H9 (cell line): ENCODE results near the gene PRKACA. TPM values are rescaled to one million over a fixed set of nuclear protein-coding genes. Genes with fewer than 3 reads are reported as not detected.

ENCODE experiments used
- DNase-seq: peaks from one replicate; pipeline ENCODE4 v3.0.0-alpha.2; 2017
- H2AFZ ChIP-seq: one replicate; pipeline ENCODE4 v1.6.1; 2013; ENCODE audit warnings: mild to moderate bottlenecking, low read length, control low read depth, moderate library complexity
- H2AK5ac ChIP-seq: 2 replicates; pipeline ENCODE4 v1.6.1; 2013; ENCODE audit warnings: low read length, control low read depth, mixed read lengths; ENCODE audit not compliant: insufficient read length
- H2BK120ac ChIP-seq: one replicate; pipeline ENCODE4 v1.6.1; 2013; ENCODE audit warnings: low read depth, mild to moderate bottlenecking, low read length, control low read depth, inconsistent platforms; ENCODE audit not compliant: poor library complexity, severe bottlenecking
- H2BK12ac ChIP-seq: 2 replicates; pipeline ENCODE4 v1.6.1; 2013; ENCODE audit warnings: low read length, control low read depth, mixed read lengths, low read depth; ENCODE audit not compliant: insufficient read length
- H2BK15ac ChIP-seq: 2 replicates; pipeline ENCODE4 v1.6.1; 2013; ENCODE audit warnings: low read depth, low read length, control low read depth
- H2BK20ac ChIP-seq: one replicate; pipeline ENCODE4 v1.6.1; 2013; ENCODE audit warnings: low read depth, mild to moderate bottlenecking, low read length, control low read depth, inconsistent platforms; ENCODE audit not compliant: poor library complexity, severe bottlenecking
- H2BK5ac ChIP-seq: 2 replicates; pipeline ENCODE4 v1.6.1; 2013; ENCODE audit warnings: low read length, control low read depth, mixed read lengths; ENCODE audit not compliant: insufficient read length
- H3K14ac ChIP-seq: 2 replicates; pipeline ENCODE4 v1.6.1; 2013; ENCODE audit warnings: low read length, control low read depth; ENCODE audit not compliant: insufficient read depth
- H3K18ac ChIP-seq: 2 replicates; pipeline ENCODE4 v1.6.1; 2013; ENCODE audit warnings: low read depth, mild to moderate bottlenecking, mixed read lengths, low read length, control low read depth; ENCODE audit not compliant: insufficient read length
- H3K23ac ChIP-seq: 2 replicates; pipeline ENCODE4 v1.6.1; 2013; ENCODE audit warnings: low read length, control low read depth, mixed read lengths, low read depth; ENCODE audit not compliant: insufficient read length
- H3K23me2 ChIP-seq: 2 replicates; pipeline ENCODE4 v1.6.1; 2013; ENCODE audit warnings: low read depth, mild to moderate bottlenecking, mixed read lengths, low read length, control low read depth; ENCODE audit not compliant: insufficient read length, poor library complexity, severe bottlenecking
- H3K27ac ChIP-seq: 2 replicates; pipeline ENCODE4 v1.5.1; 2013; ENCODE audit warnings: low read length, control low read depth, mixed read lengths, low read depth; ENCODE audit not compliant: insufficient read length
- H3K27me3 ChIP-seq: 2 replicates; pipeline ENCODE4 v1.6.1; 2013; ENCODE audit warnings: low read length, control low read depth, inconsistent platforms; ENCODE audit not compliant: insufficient read depth
- H3K4ac ChIP-seq: 2 replicates; pipeline ENCODE4 v1.6.1; 2013; ENCODE audit warnings: low read depth, mild to moderate bottlenecking, control low read depth, inconsistent platforms, low read length, moderate library complexity
- H3K4me1 ChIP-seq: 2 replicates; pipeline ENCODE4 v1.6.1; 2013; ENCODE audit warnings: low read length, control low read depth, inconsistent platforms; ENCODE audit not compliant: insufficient read depth
- H3K4me2 ChIP-seq: 2 replicates; pipeline ENCODE4 v1.6.1; 2013; ENCODE audit warnings: low read length, control low read depth, mixed read lengths; ENCODE audit not compliant: insufficient read length, insufficient read depth
- H3K56ac ChIP-seq: 2 replicates; pipeline ENCODE4 v1.6.1; 2013; ENCODE audit warnings: low read depth, mild to moderate bottlenecking, mixed read lengths, low read length, control low read depth; ENCODE audit not compliant: insufficient read length
- H3K79me1 ChIP-seq: 2 replicates; pipeline ENCODE4 v1.6.1; 2013; ENCODE audit warnings: low read depth, mild to moderate bottlenecking, moderate library complexity, low read length, control low read depth, inconsistent platforms; ENCODE audit not compliant: insufficient read depth, poor library complexity, severe bottlenecking
- H3K79me2 ChIP-seq: 2 replicates; pipeline ENCODE4 v1.6.1; 2013; ENCODE audit warnings: low read length, control low read depth, inconsistent platforms; ENCODE audit not compliant: insufficient read depth
- H3K9ac ChIP-seq: 2 replicates; pipeline ENCODE4 v1.6.1; 2013; ENCODE audit warnings: low read length, control low read depth, mixed read lengths; ENCODE audit not compliant: insufficient read length; ENCODE audit errors: extremely low read depth
- H3K9me3 ChIP-seq: one replicate; pipeline ENCODE4 v1.6.1; 2013; ENCODE audit warnings: low read depth, low read length, inconsistent platforms; ENCODE audit not compliant: control insufficient read depth
- H3T11ph ChIP-seq: one replicate; pipeline ENCODE4 v1.6.1; 2013; ENCODE audit warnings: mild to moderate bottlenecking, low read length, control low read depth, inconsistent platforms
- H4K20me1 ChIP-seq: one replicate; pipeline ENCODE4 v1.6.1; 2013; ENCODE audit not compliant: control insufficient read depth, insufficient read length, insufficient read depth
- H4K5ac ChIP-seq: 2 replicates; pipeline ENCODE4 v1.6.1; 2013; ENCODE audit warnings: low read depth, mild to moderate bottlenecking, mixed read lengths, low read length, control low read depth; ENCODE audit not compliant: insufficient read length
- H4K8ac ChIP-seq: replicated peaks from 2 replicates; pipeline ENCODE4 v1.6.1; 2013; ENCODE audit warnings: low read length, control low read depth, mixed read lengths, low read depth; ENCODE audit not compliant: insufficient read length
- H4K91ac ChIP-seq: 2 replicates; pipeline ENCODE4 v1.6.1; 2013; ENCODE audit warnings: low read depth, mild to moderate bottlenecking, moderate library complexity, mixed read lengths, low read length, control low read depth; ENCODE audit not compliant: insufficient read length
- H3K27ac Mint-ChIP-seq, 3 experiments: 2 replicates in 2 of 3; 3 replicates in 1 of 3; pipeline ENCODE4 v1.8.0; 2020 to 2021; ENCODE audit warnings: mixed read lengths in 3 of 3, mild to moderate bottlenecking in 1 of 3, moderate library complexity in 1 of 3
- H3K27me3 Mint-ChIP-seq: 2 replicates; pipeline ENCODE4 v1.8.0; 2021; ENCODE audit warnings: low read depth, mild to moderate bottlenecking, moderate library complexity, mixed read lengths
- H3K36me3 Mint-ChIP-seq, 3 experiments: 2 replicates in 2 of 3; 3 replicates in 1 of 3; pipeline ENCODE4 v1.8.0; 2020 to 2021; ENCODE audit warnings: low read depth in 3 of 3, mixed read lengths in 3 of 3; ENCODE audit not compliant: insufficient read depth in 1 of 3
- H3K4me1 Mint-ChIP-seq, 2 experiments: 2 replicates each; pipeline ENCODE4 v1.8.0; 2020; ENCODE audit warnings: mixed read lengths in 2 of 2
- H3K4me3 Mint-ChIP-seq, 2 experiments: 2 replicates in 1 of 2; 3 replicates in 1 of 2; pipeline ENCODE4 v1.8.0; 2020 to 2021; ENCODE audit warnings: mild to moderate bottlenecking in 2 of 2, mixed read lengths in 2 of 2, moderate library complexity in 1 of 2
- H3K9me3 Mint-ChIP-seq, 2 experiments: 2 replicates in 1 of 2; 3 replicates in 1 of 2; pipeline ENCODE4 v1.8.0; 2020; ENCODE audit warnings: mild to moderate bottlenecking in 2 of 2, mixed read lengths in 2 of 2, moderate library complexity in 1 of 2
- CTCF ChIP-seq: fragments of 200-600 bp; sonication (generic); conservative IDR thresholded peaks from 3 replicates; pipeline ENCODE4 v1.8.0; 2021; ENCODE audit warnings: antibody characterized with exemption, mild to moderate bottlenecking
- WGBS: extraction: QIAGEN DNeasy Blood & Tissue Kit; methylation state at CpG from one replicate; pipeline ENCODE4 v1.1.7; 2013; ENCODE audit warnings: missing lambda C conversion rate, low lambda C conversion rate, mixed read lengths; ENCODE audit not compliant: insufficient read length; ENCODE audit errors: extremely low coverage; 5-methylcytosine and 5-hydroxymethylcytosine counted together
- total RNA-seq: library from RNA; stranded (reverse); gene quantifications from 2 replicates; pipeline ENCODE4 v1.2.1, GENCODE V29; 2021

PRKACA gene
- total RNA-seq, 1 experiment from 2014 or later, result 51.8 TPM

DNA sequence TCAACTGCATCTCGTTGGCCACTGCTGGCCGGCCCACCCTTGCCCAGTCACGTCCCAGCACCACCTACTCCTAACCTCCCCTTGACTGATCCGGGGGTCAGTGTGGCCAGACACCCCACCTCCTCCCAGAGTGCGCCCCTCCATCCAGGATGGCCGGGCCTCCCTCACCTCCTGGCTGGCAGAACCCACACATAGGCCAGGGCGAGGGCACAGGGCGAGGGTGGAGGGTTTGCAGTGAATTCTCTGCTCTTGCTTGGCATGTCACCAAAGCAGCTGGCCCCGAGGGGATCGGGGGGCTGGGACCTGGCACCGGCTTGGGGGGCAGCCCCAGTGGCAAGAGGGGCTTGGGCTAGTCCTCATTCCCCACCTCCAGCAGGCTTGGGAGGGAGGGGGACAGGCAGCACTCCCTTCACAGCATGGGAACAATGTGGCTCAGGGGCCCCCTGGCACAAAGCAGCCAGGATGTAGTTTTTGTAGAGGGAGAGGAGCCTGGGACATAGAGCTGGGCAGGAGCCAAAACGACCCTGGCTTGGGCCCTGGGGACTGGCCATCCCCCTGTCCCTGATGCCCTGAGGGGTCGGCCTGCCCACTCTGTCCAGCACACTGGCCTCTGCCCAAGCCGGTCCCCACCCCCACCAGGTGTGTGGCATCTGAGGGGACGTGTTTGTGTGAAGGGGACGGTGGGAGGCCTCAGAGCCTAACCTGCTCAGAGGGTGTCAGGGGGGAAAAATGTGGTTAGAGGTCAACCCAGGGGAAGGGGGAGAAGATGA is 47.3 kb upstream of the PRKACA start:
- peaks cover 0 to 32% of the 10 kb centered on the region in 2 experiments; a peak in 3 of 4 replicates for H3K4me1 Mint-ChIP-seq
- Histone ChIP-seq H3K56ac (no peak overlapping the region), H3K27me3 (no peaks in the 10 kb centered on the region), H3K18ac (no peak overlapping the region), H3K23me2 (no peaks in the 10 kb centered on the region), H2AK5ac (no peak overlapping the region), H3K27ac (no peak overlapping the region), H3T11ph (no peak overlapping the region), H3K4ac (no peak overlapping the region), H2AFZ (no peak overlapping the region), H3K14ac (no peak overlapping the region; the same call in 1 of the 2 replicates), H4K91ac (no peak overlapping the region), H2BK15ac (no peak overlapping the region), H3K79me2 (no peaks in the 10 kb centered on the region), H4K20me1 (no peaks in the 10 kb centered on the region), H3K23ac (no peak overlapping the region), H3K4me2 (no peak overlapping the region), H4K8ac (no peak overlapping the region), H3K9me3 (no peaks in the 10 kb centered on the region), H4K5ac (no peak overlapping the region), H3K79me1 (no peaks in the 10 kb centered on the region), H2BK5ac (no peak overlapping the region), H2BK120ac (no peak overlapping the region), H3K4me1 (no peaks in the 10 kb centered on the region), H2BK12ac (no peak overlapping the region), H2BK20ac (no peak overlapping the region), H3K9ac (no peak overlapping the region)
- no peak for TF ChIP-seq CTCF
- H3K27me3 Mint-ChIP-seq, result no peaks in the 10 kb centered on the region
- no peaks in the 10 kb centered on the region for H3K9me3 Mint-ChIP-seq
- no peak for DNase-seq
- H3K4me3 Mint-ChIP-seq, result no peak overlapping the region
- WGBS, result no CpG with 5 or more reads among the region's 16 CpGs
- H3K36me3 Mint-ChIP-seq, result peaks cover 22 to 47% (median 38%) of the 10 kb centered on the region in 3 experiments; a peak in 6 of 7 replicates
- H3K27ac Mint-ChIP-seq, result peak overlapping the region in 1 of 3 experiments; percentile 68; a peak in 1 of 7 replicates
